Effector memory CD8-positive, alpha-beta T cell (primary cell): ENCODE results near the gene PCNX1.

Experiments
- ATAC-seq: fragments of 150-1000 bp; cut with Tn5 transposase; replicated peaks from 2 replicates; pipeline ENCODE4 v1.10.0; 2021; ENCODE audit warnings: mild to moderate bottlenecking, moderate library complexity
- DNase-seq, 3 experiments: peaks; one replicate each; pipeline ENCODE4 v3.0.0; 2021
- H3K27ac Mint-ChIP-seq, 2 donors: one replicate each; pipeline ENCODE4 v1.8.0; 2022; ENCODE audit warnings: mild to moderate bottlenecking in 2 of 2, mixed read lengths in 2 of 2, moderate library complexity in 2 of 2
- H3K27me3 Mint-ChIP-seq, 2 donors: one replicate each; pipeline ENCODE4 v1.8.0; 2022; ENCODE audit warnings: mixed read lengths in 2 of 2
- H3K36me3 Mint-ChIP-seq: one replicate; pipeline ENCODE4 v1.8.0; 2022; ENCODE audit warnings: mild to moderate bottlenecking, moderate library complexity, mixed read lengths; ENCODE audit not compliant: insufficient read depth
- H3K4me1 Mint-ChIP-seq, 2 donors: one replicate each; pipeline ENCODE4 v1.8.0; 2022; ENCODE audit warnings: low read depth in 2 of 2, mixed read lengths in 2 of 2
- H3K4me3 Mint-ChIP-seq, 2 donors: one replicate each; pipeline ENCODE4 v1.8.0; 2022; ENCODE audit warnings: mild to moderate bottlenecking in 2 of 2, mixed read lengths in 2 of 2, moderate library complexity in 2 of 2
- H3K9me3 Mint-ChIP-seq, 2 donors: one replicate each; pipeline ENCODE4 v1.8.0; 2022; ENCODE audit warnings: mixed read lengths in 2 of 2

The PCNX1 gene

GRCh38 chr14:70909733-70910614 lies 2.7 kb downstream of the PCNX1 start:
- Mint-ChIP-seq H3K27ac (peak overlapping the region; percentile 97), H3K9me3 (no peaks in the 10 kb centered on the region), H3K36me3 (peaks cover 12% of the 10 kb centered on the region), H3K27me3 (no peaks in the 10 kb centered on the region), H3K4me3 (peak overlapping the region; percentile 95 to 96), H3K4me1 (peaks cover 42 to 48% of the 10 kb centered on the region in 2 donors)
- ATAC-seq (no peak), DNase-seq (no peak)

- Mint-ChIP-seq H3K4me1 (peaks cover 50 to 60% of the 10 kb centered on the region in 2 donors), H3K4me3 (peak overlapping the region in 1 of 2 donors; percentile 26), H3K27me3 (no peaks in the 10 kb centered on the region), H3K27ac (peak overlapping the region in 1 of 2 donors; percentile 4), H3K9me3 (no peaks in the 10 kb centered on the region), H3K36me3 (peaks cover 6% of the 10 kb centered on the region)
- ATAC-seq (no peak), DNase-seq (no peak)
Observed at GRCh38 chr14:70915415-70915814, 8.2 kb downstream of the PCNX1 start.

- H3K27me3 Mint-ChIP-seq: no peaks in the 10 kb centered on the region
Observed at GRCh38 chr14:70916300-70916699, 9.0 kb downstream of the PCNX1 start.

GRCh38 chr14:70916799-70917198 lies 9.5 kb downstream of the PCNX1 start:
- no peak for ATAC-seq
- no peak for DNase-seq
- Mint-ChIP-seq H3K4me3 (peak overlapping the region; percentile 26 to 45), H3K27me3 (no peaks in the 10 kb centered on the region), H3K27ac (peak overlapping the region; percentile 60 to 74), H3K9me3 (no peaks in the 10 kb centered on the region), H3K36me3 (peaks cover 8% of the 10 kb centered on the region), H3K4me1 (peaks cover 48 to 57% of the 10 kb centered on the region in 2 donors)

More at GRCh38 chr14:70916300-70916699, 9.0 kb downstream of the PCNX1 start:
- Mint-ChIP-seq H3K4me1 (peaks cover 48 to 57% of the 10 kb centered on the region in 2 donors), H3K36me3 (peaks cover 6% of the 10 kb centered on the region), H3K9me3 (no peaks in the 10 kb centered on the region), H3K4me3 (peak overlapping the region in 1 of 2 donors; percentile 26), H3K27ac (peak overlapping the region; percentile 1 to 4)
- DNase-seq (no peak), ATAC-seq (no peak)

GRCh38 chr14:70917633-70918032 lies 10.4 kb downstream of the PCNX1 start:
- Mint-ChIP-seq H3K9me3 (no peaks in the 10 kb centered on the region), H3K4me3 (peak overlapping the region; percentile 26 to 45), H3K27me3 (no peaks in the 10 kb centered on the region), H3K4me1 (peaks cover 45 to 57% of the 10 kb centered on the region in 2 donors), H3K27ac (peak overlapping the region; percentile 60 to 74), H3K36me3 (peaks cover 12% of the 10 kb centered on the region)
- DNase-seq: no peak
- peak; percentile 51 for ATAC-seq

- H3K27me3 Mint-ChIP-seq: no peaks in the 10 kb centered on the region
- peak overlapping the region; percentile 74 to 84 for H3K27ac Mint-ChIP-seq
- no peak for DNase-seq
- H3K36me3 Mint-ChIP-seq: peaks cover 22% of the 10 kb centered on the region
- H3K4me1 Mint-ChIP-seq: peaks cover 46 to 65% of the 10 kb centered on the region in 2 donors
- no peaks in the 10 kb centered on the region for H3K9me3 Mint-ChIP-seq
- ATAC-seq: peak; percentile 33
- H3K4me3 Mint-ChIP-seq: peak overlapping the region; percentile 49 to 69
Observed at GRCh38 chr14:70919774-70920173, 12.5 kb downstream of the PCNX1 start.

GRCh38 chr14:70920608-70921007 lies 13.3 kb downstream of the PCNX1 start:
- Mint-ChIP-seq H3K4me3 (peak overlapping the region; percentile 49 to 69), H3K27ac (peak overlapping the region; percentile 74 to 84), H3K9me3 (no peaks in the 10 kb centered on the region), H3K4me1 (peaks cover 52 to 71% of the 10 kb centered on the region in 2 donors), H3K27me3 (no peaks in the 10 kb centered on the region), H3K36me3 (peaks cover 23% of the 10 kb centered on the region)
- DNase-seq (no peak), ATAC-seq (no peak)

GRCh38 chr14:70921669-70922068 lies 14.4 kb downstream of the PCNX1 start:
- peaks cover 55 to 74% of the 10 kb centered on the region in 2 donors for H3K4me1 Mint-ChIP-seq
- H3K36me3 Mint-ChIP-seq: peaks cover 25% of the 10 kb centered on the region
- no peak overlapping the region for H3K4me3 Mint-ChIP-seq
- H3K27me3 Mint-ChIP-seq: no peaks in the 10 kb centered on the region
- ATAC-seq (no peak), DNase-seq (no peak)
- no peaks in the 10 kb centered on the region for H3K9me3 Mint-ChIP-seq
- H3K27ac Mint-ChIP-seq: no peak overlapping the region

GRCh38 chr14:70924521-70924920 lies 17.3 kb downstream of the PCNX1 start:
- Mint-ChIP-seq H3K27ac (peak overlapping the region in 1 of 2 donors; percentile 59), H3K27me3 (no peaks in the 10 kb centered on the region), H3K36me3 (peaks cover 19% of the 10 kb centered on the region), H3K9me3 (no peaks in the 10 kb centered on the region), H3K4me1 (peaks cover 46 to 70% of the 10 kb centered on the region in 2 donors), H3K4me3 (peak overlapping the region in 1 of 2 donors; percentile 24)
- DNase-seq (no peak), ATAC-seq (peak; percentile 48)

GRCh38 chr14:70926235-70926830 lies 19.1 kb downstream of the PCNX1 start:
- H3K27me3 Mint-ChIP-seq: no peaks in the 10 kb centered on the region
- H3K4me1 Mint-ChIP-seq: peaks cover 41 to 69% of the 10 kb centered on the region in 2 donors
- H3K36me3 Mint-ChIP-seq: peaks cover 18% of the 10 kb centered on the region
- DNase-seq (peak in 2 of 3 experiments; percentile 37 to 44), ATAC-seq (peak; percentile 92)
- H3K9me3 Mint-ChIP-seq: no peaks in the 10 kb centered on the region
- peak overlapping the region; percentile 59 to 85 for H3K27ac Mint-ChIP-seq
- peak overlapping the region; percentile 24 to 34 for H3K4me3 Mint-ChIP-seq

GRCh38 chr14:70931008-70931407 lies 23.7 kb downstream of the PCNX1 start:
- Mint-ChIP-seq H3K36me3 (peaks cover 2% of the 10 kb centered on the region), H3K27me3 (no peaks in the 10 kb centered on the region), H3K4me1 (peaks cover 42 to 70% of the 10 kb centered on the region in 2 donors), H3K4me3 (no peak overlapping the region), H3K27ac (peak overlapping the region; percentile 20 to 32), H3K9me3 (no peaks in the 10 kb centered on the region)
- DNase-seq: no peak
- no peak for ATAC-seq

GRCh38 chr14:70934084-70934483 lies 26.8 kb downstream of the PCNX1 start:
- H3K27ac Mint-ChIP-seq: peak overlapping the region; percentile 81 to 84
- DNase-seq (no peak), ATAC-seq (no peak)
- no peaks in the 10 kb centered on the region for H3K27me3 Mint-ChIP-seq
- peak overlapping the region; percentile 69 to 72 for H3K4me3 Mint-ChIP-seq
- H3K9me3 Mint-ChIP-seq: peaks cover 0 to 3% of the 10 kb centered on the region in 2 donors
- peaks cover 55 to 71% of the 10 kb centered on the region in 2 donors for H3K4me1 Mint-ChIP-seq
- peaks cover 2% of the 10 kb centered on the region for H3K36me3 Mint-ChIP-seq

GRCh38 chr14:70934502-70935134 lies 27.4 kb downstream of the PCNX1 start:
- DNase-seq: no peak
- peaks cover 2% of the 10 kb centered on the region for H3K36me3 Mint-ChIP-seq
- H3K27me3 Mint-ChIP-seq: no peaks in the 10 kb centered on the region
- H3K9me3 Mint-ChIP-seq: peaks cover 0 to 8% of the 10 kb centered on the region in 2 donors
- H3K4me3 Mint-ChIP-seq: peak overlapping the region; percentile 69 to 72
- ATAC-seq: peak; percentile 75
- H3K27ac Mint-ChIP-seq: peak overlapping the region; percentile 81 to 84
- H3K4me1 Mint-ChIP-seq: peaks cover 58 to 72% of the 10 kb centered on the region in 2 donors
